ENCODE measurements around the gene NDUFC1.
"Not testable (repeated sequence)": the region's sequence is repeated elsewhere in the genome, so short reads cannot be mapped to it uniquely, and the experiment has no call there.

NDUFC1 gene

GRCh38 chr4:139301821-139302611 lies at the start of gene NDUFC1:
Gene NDUFC1 (minus strand): TSS chr4:139302477. CDS start chr4:139295798, 6,679 bp downstream.
- Mint-ChIP-seq H3K36me3 (peaks cover 60% of the 10 kb centered on the region), H3K9me3 (no peaks in the 10 kb centered on the region), H3K4me3 (peak within 1 kb of the TSS; percentile 100), H3K4me1 (peaks cover 43% of the 10 kb centered on the region), H3K27ac (peak within 1 kb of the TSS; percentile 100)
- DNase-seq (ENCODE audit: low spot score in 2 of 2), result peak; percentile 49 to 85
- ATAC-seq, result peak; percentile 60

GRCh38 chr4:139337612-139338011 lies 35.3 kb upstream of the NDUFC1 start:
- Mint-ChIP-seq H3K27ac (no peak overlapping the region), H3K4me1 (peaks cover 7% of the 10 kb centered on the region), H3K4me3 (no peak overlapping the region), H3K36me3 (peaks cover 87% of the 10 kb centered on the region), H3K9me3 (no peaks in the 10 kb centered on the region)
- DNase-seq (ENCODE audit: low spot score in 2 of 2), result no peak
- no peak for ATAC-seq

- ATAC-seq (peak; percentile 51), DNase-seq (ENCODE audit: low spot score in 2 of 2) (no peak)
- Mint-ChIP-seq H3K9me3 (no peaks in the 10 kb centered on the region), H3K36me3 (peaks cover 69% of the 10 kb centered on the region), H3K4me1 (peaks cover 26% of the 10 kb centered on the region), H3K4me3 (no peak overlapping the region), H3K27ac (no peak overlapping the region)
These were observed 30.8 kb upstream of the NDUFC1 start for GRCh38 chr4:139333046-139333445.

- Mint-ChIP-seq H3K9me3 (no peaks in the 10 kb centered on the region), H3K36me3 (peaks cover 61% of the 10 kb centered on the region), H3K4me3 (no peak overlapping the region), H3K4me1 (peaks cover 26% of the 10 kb centered on the region), H3K27ac (no peak overlapping the region)
- DNase-seq (ENCODE audit: low spot score in 2 of 2) (no peak), ATAC-seq (peak; percentile 83)
These were observed 28.9 kb upstream of the NDUFC1 start for GRCh38 chr4:139331185-139331584.

GRCh38 chr4:139330283-139330682 lies 28.0 kb upstream of the NDUFC1 start:
- ATAC-seq, result no peak
- peaks cover 26% of the 10 kb centered on the region for H3K4me1 Mint-ChIP-seq
- no peak overlapping the region for H3K4me3 Mint-ChIP-seq
- no peak for DNase-seq (ENCODE audit: low spot score in 2 of 2)
- H3K36me3 Mint-ChIP-seq, result peaks cover 52% of the 10 kb centered on the region
- H3K27ac Mint-ChIP-seq, result peak overlapping the region; percentile 21
- H3K9me3 Mint-ChIP-seq, result no peaks in the 10 kb centered on the region

GRCh38 chr4:139329665-139330200 lies 27.5 kb upstream of the NDUFC1 start:
- no peak for ATAC-seq
- peaks cover 46% of the 10 kb centered on the region for H3K36me3 Mint-ChIP-seq
- DNase-seq (ENCODE audit: low spot score in 2 of 2), result no peak
- H3K4me3 Mint-ChIP-seq, result no peak overlapping the region
- no peaks in the 10 kb centered on the region for H3K9me3 Mint-ChIP-seq
- H3K27ac Mint-ChIP-seq, result peak overlapping the region; percentile 21
- peaks cover 24% of the 10 kb centered on the region for H3K4me1 Mint-ChIP-seq

GRCh38 chr4:139324620-139325019 lies 22.3 kb upstream of the NDUFC1 start:
- Mint-ChIP-seq H3K4me3 (no peak overlapping the region), H3K9me3 (no peaks in the 10 kb centered on the region), H3K36me3 (peaks cover 27% of the 10 kb centered on the region), H3K4me1 (peaks cover 20% of the 10 kb centered on the region), H3K27ac (no peak overlapping the region)
- no peak for DNase-seq (ENCODE audit: low spot score in 2 of 2)
- no peak for ATAC-seq

- not testable (repeated sequence) for H3K36me3 Mint-ChIP-seq; ATAC-seq; H3K4me3 Mint-ChIP-seq; H3K9me3 Mint-ChIP-seq; H3K27ac Mint-ChIP-seq; DNase-seq (ENCODE audit: low spot score in 2 of 2)
- peaks cover 23% of the 10 kb centered on the region for H3K4me1 Mint-ChIP-seq
These were observed 20.3 kb upstream of the NDUFC1 start for GRCh38 chr4:139322541-139322940.

GRCh38 chr4:139322070-139322469 lies 19.8 kb upstream of the NDUFC1 start:
- not testable (repeated sequence) for H3K27ac Mint-ChIP-seq; ATAC-seq; H3K4me3 Mint-ChIP-seq; H3K36me3 Mint-ChIP-seq; DNase-seq (ENCODE audit: low spot score in 2 of 2); H3K9me3 Mint-ChIP-seq
- H3K4me1 Mint-ChIP-seq, result peaks cover 27% of the 10 kb centered on the region

- H3K9me3 Mint-ChIP-seq, result no peaks in the 10 kb centered on the region
- no peak overlapping the region for H3K4me3 Mint-ChIP-seq
- H3K27ac Mint-ChIP-seq, result no peak overlapping the region
- DNase-seq (ENCODE audit: low spot score in 2 of 2), result no peak
- peak; percentile 44 for ATAC-seq
- no peaks in the 10 kb centered on the region for H3K36me3 Mint-ChIP-seq
- peaks cover 50% of the 10 kb centered on the region for H3K4me1 Mint-ChIP-seq
These were observed 17.3 kb upstream of the NDUFC1 start for GRCh38 chr4:139319571-139319970.

- H3K27ac Mint-ChIP-seq, result peak overlapping the region; percentile 35
- H3K36me3 Mint-ChIP-seq, result no peaks in the 10 kb centered on the region
- ATAC-seq (no peak), DNase-seq (ENCODE audit: low spot score in 2 of 2) (no peak)
- no peaks in the 10 kb centered on the region for H3K9me3 Mint-ChIP-seq
- H3K4me3 Mint-ChIP-seq, result no peak overlapping the region
- H3K4me1 Mint-ChIP-seq, result peaks cover 60% of the 10 kb centered on the region
These were observed 15.4 kb upstream of the NDUFC1 start for GRCh38 chr4:139317635-139318034.

- no peaks in the 10 kb centered on the region for H3K36me3 Mint-ChIP-seq
These were observed 14.5 kb upstream of the NDUFC1 start for GRCh38 chr4:139316733-139317132.

GRCh38 chr4:139315221-139315675 lies 13.0 kb upstream of the NDUFC1 start:
- Mint-ChIP-seq H3K4me3 (peak overlapping the region; percentile 47), H3K4me1 (peaks cover 55% of the 10 kb centered on the region), H3K27ac (peak overlapping the region; percentile 35), H3K36me3 (peaks cover under 1% of the 10 kb centered on the region), H3K9me3 (no peaks in the 10 kb centered on the region)
- DNase-seq (ENCODE audit: low spot score in 2 of 2) (no peak), ATAC-seq (no peak)

More at GRCh38 chr4:139316733-139317132, 14.5 kb upstream of the NDUFC1 start:
- ATAC-seq, result no peak
- Mint-ChIP-seq H3K9me3 (no peaks in the 10 kb centered on the region), H3K4me3 (peak overlapping the region; percentile 47), H3K27ac (peak overlapping the region; percentile 35), H3K4me1 (peaks cover 51% of the 10 kb centered on the region)
- DNase-seq (ENCODE audit: low spot score in 2 of 2), result no peak

- Mint-ChIP-seq H3K9me3 (no peaks in the 10 kb centered on the region), H3K4me1 (peaks cover 45% of the 10 kb centered on the region), H3K36me3 (peaks cover 10% of the 10 kb centered on the region), H3K27ac (peak overlapping the region; percentile 35), H3K4me3 (peak overlapping the region; percentile 47)
- DNase-seq (ENCODE audit: low spot score in 2 of 2) (no peak), ATAC-seq (no peak)
These were observed 11.9 kb upstream of the NDUFC1 start for GRCh38 chr4:139314047-139314800.

GRCh38 chr4:139313414-139313813 lies 11.1 kb upstream of the NDUFC1 start:
- ATAC-seq, result not testable (repeated sequence)
- H3K36me3 Mint-ChIP-seq, result peaks cover 17% of the 10 kb centered on the region

More at GRCh38 chr4:139313414-139313813, 11.1 kb upstream of the NDUFC1 start:
- Mint-ChIP-seq H3K27ac (peak overlapping the region; percentile 35), H3K4me1 (peaks cover 45% of the 10 kb centered on the region), H3K4me3 (peak overlapping the region; percentile 2)
- DNase-seq (ENCODE audit: low spot score in 2 of 2); H3K9me3 Mint-ChIP-seq: not testable (repeated sequence)
